Bronchial epithelial cell (primary cell): Measurements from ENCODE around the gene FGF18. TPM values are rescaled to one million over a fixed set of nuclear protein-coding genes. Genes with fewer than 3 reads are reported as not detected.

Source experiments
- DNase-seq: peaks from one replicate; pipeline ENCODE4 v3.0.0-alpha.2; 2010; ENCODE audit warnings: low read depth
- FAIRE-seq: peaks from 2 replicates; lab custom pipeline; 2011; peaks lifted over from hg19 to GRCh38; lab: Jason Lieb, UNC
- H3K27me3 ChIP-seq: 2 replicates; pipeline ENCODE4 v1.5.1; 2011; ENCODE audit warnings: low read length; ENCODE audit not compliant: control insufficient read depth, insufficient read depth
- H3K36me3 ChIP-seq: 2 replicates; pipeline ENCODE4 v1.5.1; 2011; ENCODE audit warnings: low read length; ENCODE audit not compliant: control insufficient read depth, insufficient read depth
- H3K4me3 ChIP-seq: 2 replicates; pipeline ENCODE4 v1.5.1; 2011; ENCODE audit warnings: mild to moderate bottlenecking, low read depth, low read length, control low read depth
- total RNA-seq: library from RNA; depleted of rRNA; stranded (reverse); fragments of >200 nt; gene quantifications from 2 replicates; pipeline ENCODE4 v1.2.1, GENCODE V29; 2014
- TF ChIP-seq, protein P1 (sequence below): IDR thresholded peaks from 2 replicates; pipeline ENCODE4 v1.5.1; 2011; ENCODE audit warnings: mild to moderate bottlenecking, moderate library complexity, low read length, control low read depth, inconsistent platforms; ENCODE audit not compliant: insufficient read depth, severe bottlenecking

FGF18 gene
- total RNA-seq, 1 donor from 2014 or later: not detected

DNA sequence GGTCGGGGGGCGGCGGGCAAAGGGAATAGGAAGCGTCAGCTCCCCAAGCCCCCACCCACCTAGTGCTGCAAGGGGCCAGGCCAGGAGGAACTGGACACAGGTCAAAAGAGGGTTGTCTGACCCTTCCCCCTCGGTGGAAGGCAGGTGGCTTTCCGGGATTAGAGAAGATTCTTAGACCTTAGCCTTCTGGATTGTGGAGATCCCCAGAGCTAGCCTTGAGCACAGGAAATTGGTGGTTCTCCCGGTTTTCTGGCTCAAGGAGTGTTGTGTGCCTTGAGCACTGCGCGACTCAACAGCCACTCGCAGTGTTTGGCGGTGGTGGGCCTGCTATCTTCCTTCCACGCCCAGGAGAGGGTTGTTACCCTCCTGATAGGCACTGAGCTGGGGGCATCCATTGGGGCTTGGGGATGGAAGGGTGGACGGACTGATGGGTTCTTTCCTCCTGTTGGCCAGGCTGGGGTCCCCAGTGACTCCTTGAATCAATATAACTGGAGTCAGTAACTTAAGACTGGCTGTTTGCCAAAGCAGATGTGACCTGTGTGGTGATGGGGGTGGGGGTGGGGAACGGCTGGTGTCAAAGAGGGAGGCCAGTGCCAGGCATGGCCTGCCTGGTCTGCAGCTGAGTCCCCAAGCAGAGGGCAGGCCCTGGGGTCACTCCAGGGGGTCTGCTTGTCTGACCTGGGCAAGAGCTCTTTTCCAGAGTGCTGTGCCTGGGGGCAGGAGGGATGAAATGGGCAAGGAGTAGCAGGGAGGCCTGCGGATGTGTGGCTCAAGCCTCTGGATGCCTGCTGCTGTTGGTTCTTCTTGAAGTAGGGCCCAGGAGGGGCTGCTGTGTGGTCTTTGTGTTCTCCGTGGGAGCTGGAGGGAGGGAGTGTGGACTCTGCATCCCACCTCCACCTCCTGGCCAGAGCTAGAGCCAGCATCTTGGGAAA, 2.1 kb downstream of the FGF18 start:
- FAIRE-seq (no peak), DNase-seq (no peak)
- no peaks in the 10 kb centered on the region for H3K36me3 ChIP-seq
- H3K27me3 ChIP-seq: peaks cover 16% of the 10 kb centered on the region
- H3K4me3 ChIP-seq: no peak overlapping the region
- TF ChIP-seq, protein P1, sequence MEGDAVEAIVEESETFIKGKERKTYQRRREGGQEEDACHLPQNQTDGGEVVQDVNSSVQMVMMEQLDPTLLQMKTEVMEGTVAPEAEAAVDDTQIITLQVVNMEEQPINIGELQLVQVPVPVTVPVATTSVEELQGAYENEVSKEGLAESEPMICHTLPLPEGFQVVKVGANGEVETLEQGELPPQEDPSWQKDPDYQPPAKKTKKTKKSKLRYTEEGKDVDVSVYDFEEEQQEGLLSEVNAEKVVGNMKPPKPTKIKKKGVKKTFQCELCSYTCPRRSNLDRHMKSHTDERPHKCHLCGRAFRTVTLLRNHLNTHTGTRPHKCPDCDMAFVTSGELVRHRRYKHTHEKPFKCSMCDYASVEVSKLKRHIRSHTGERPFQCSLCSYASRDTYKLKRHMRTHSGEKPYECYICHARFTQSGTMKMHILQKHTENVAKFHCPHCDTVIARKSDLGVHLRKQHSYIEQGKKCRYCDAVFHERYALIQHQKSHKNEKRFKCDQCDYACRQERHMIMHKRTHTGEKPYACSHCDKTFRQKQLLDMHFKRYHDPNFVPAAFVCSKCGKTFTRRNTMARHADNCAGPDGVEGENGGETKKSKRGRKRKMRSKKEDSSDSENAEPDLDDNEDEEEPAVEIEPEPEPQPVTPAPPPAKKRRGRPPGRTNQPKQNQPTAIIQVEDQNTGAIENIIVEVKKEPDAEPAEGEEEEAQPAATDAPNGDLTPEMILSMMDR: no peak

DNA sequence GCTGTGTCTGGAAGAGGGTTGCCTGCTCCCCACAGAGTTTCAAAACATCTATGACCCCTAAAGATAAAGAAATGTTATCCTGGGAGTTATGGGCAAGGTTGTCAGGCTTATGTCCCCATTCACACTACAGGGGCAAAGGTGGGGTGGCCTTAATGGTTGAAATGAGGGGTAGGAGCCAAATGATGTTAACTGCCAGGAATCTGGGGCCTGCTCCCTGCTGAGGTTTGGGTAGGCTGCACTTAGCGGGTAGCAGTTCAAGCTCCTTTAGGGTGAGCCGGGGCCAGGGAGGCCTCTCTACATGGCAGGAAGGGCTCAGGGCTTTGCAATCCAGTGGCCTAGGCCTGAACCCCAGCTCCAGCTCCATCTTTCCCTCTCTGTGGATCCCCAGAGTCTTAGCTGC, 3.0 kb downstream of the FGF18 start:
- FAIRE-seq (no peak), DNase-seq (no peak)
- TF ChIP-seq, protein P1: no peak
- Histone ChIP-seq H3K36me3 (no peaks in the 10 kb centered on the region), H3K27me3 (peaks cover 16% of the 10 kb centered on the region), H3K4me3 (no peak overlapping the region)

DNA sequence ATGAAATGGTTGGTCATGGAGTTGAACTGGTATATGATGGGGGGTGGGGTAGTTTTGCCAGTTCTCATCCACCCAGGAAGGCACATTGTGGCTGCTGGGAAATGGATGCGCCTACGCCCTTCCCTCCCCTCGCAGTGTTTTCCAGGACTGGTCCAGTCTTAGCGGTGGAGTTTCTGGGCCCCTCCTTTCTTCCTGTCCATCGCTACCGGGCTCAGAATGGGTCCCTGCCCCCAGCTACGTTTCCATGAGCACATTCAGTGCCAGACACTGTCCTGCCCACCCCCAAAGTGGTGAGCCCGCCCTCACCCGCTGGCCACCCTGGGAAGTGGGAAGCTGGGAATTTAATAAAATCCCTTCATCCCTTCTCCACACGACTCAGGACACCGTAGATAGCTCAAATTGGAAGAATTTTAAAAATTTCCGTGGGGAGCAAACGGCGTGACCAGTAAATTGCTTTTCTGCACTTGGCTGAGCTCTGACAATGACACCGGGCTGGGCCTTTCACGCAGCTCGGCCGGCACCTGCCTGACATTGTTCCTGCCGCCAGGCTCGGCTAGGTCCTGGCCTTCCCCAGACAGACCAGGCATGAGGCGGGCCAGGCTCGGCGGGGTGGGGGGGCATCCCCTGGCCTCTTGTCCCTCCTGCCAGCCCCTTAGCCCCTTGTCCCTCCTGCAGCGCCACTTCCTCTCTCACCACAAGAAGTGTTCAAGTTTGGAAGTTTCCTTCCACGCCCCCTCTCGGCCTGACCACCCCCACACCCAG, 3.6 kb downstream of the FGF18 start:
- no peak for FAIRE-seq

DNA sequence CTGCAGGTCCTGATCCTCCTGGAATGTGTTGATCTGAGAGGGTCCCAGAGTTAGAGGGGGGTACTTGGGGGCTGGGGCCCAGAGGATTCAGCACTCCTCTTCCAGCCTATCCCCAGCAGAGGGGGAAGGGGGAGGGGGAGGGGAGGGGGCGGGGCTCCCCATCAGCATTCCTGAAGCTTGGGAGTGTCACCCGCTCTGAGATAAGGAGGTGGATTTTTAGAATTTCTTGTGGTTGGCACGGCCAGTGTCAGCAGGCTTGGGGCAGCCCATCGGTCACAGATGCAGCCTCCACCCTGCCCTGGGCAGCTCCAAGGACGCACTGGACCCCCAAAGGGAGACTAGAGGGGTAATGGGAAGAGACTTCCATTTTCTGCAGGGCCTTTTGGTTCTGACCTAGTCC, 5.3 kb downstream of the FGF18 start:
- DNase-seq (no peak), FAIRE-seq (no peak)
- TF ChIP-seq, protein P1: no peak
- no peak overlapping the region for H3K4me3 ChIP-seq
- H3K36me3 ChIP-seq: no peaks in the 10 kb centered on the region
- peaks cover 12% of the 10 kb centered on the region for H3K27me3 ChIP-seq

More for the DNA sequence above, 3.6 kb downstream of the FGF18 start:
- Histone ChIP-seq H3K36me3 (no peaks in the 10 kb centered on the region), H3K4me3 (no peak overlapping the region), H3K27me3 (peaks cover 16% of the 10 kb centered on the region)
- DNase-seq: no peak
- TF ChIP-seq, protein P1: no peak

DNA sequence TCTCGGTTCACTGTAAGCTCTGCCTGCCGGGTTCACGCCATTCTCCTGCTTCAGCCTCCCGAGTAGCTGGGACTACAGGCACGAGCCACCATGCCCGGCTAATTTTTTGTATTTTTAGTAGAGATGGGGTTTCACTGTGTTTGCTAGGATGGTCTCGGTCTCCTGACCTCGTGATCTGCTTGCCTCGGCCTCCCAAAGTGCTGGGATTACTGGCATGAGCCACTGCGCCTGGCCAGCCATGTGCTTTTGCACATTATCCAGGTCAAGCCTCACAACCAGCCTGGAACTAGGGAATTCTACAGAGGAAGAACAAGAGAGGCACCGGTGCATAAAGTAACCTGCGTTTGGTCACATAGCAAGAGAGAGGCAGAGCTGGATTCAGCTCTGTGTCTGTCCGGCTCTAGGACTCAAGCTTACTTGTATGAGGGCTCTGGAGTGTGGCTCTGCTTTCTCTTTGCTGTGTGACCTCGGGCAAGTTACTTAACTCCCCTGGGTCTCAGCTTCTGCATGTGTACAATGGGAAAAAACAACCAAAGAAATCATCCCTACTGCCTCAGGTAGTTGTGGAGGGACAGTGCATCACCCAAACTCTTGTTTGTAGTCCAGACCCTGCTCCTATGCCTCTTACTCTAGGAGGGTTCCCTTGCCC, 6.3 kb downstream of the FGF18 start:
- no peak for FAIRE-seq
- DNase-seq: no peak
- Histone ChIP-seq H3K4me3 (no peak overlapping the region), H3K27me3 (peaks cover 9% of the 10 kb centered on the region), H3K36me3 (no peaks in the 10 kb centered on the region)
- TF ChIP-seq, protein P1: no peak
